HG03575 (cell line): ENCODE measurements around the gene PDE6C.

Source experiments
- ATAC-seq: cut with Tn5 transposase; IDR thresholded peaks from one replicate; pipeline ENCODE4 v1.9.1; 2021; ENCODE audit not compliant: unreplicated experiment, insufficient number of reproducible peaks, low FRiP score; ENCODE audit errors: extremely low read depth

PDE6C gene

GRCh38 chr10:93612311-93612710 is at the start of gene PDE6C:
Gene PDE6C, plus strand, starts transcription at chr10:93612537. Its CDS starts 189 bp downstream, at chr10:93612726.
- ATAC-seq: no peak

GRCh38 chr10:93565446-93565845 is 46.9 kb upstream of the PDE6C start:
- ATAC-seq: no peak

- ATAC-seq: no peak
These were observed 45.7 kb upstream of the PDE6C start, which contains the start of gene FFAR4 for GRCh38 chr10:93566435-93567276. Gene FFAR4, plus strand, starts transcription at chr10:93566665. Its CDS starts 56 bp downstream, at chr10:93566721.

GRCh38 chr10:93567277-93568104 is 44.8 kb upstream of the PDE6C start:
- no peak for ATAC-seq

GRCh38 chr10:93568105-93568390 is 44.3 kb upstream of the PDE6C start:
- ATAC-seq: no peak

- ATAC-seq: no peak
These were observed 42.0 kb upstream of the PDE6C start for GRCh38 chr10:93570383-93570782.

GRCh38 chr10:93572606-93573005 is 39.7 kb upstream of the PDE6C start:
- ATAC-seq: no peak

- ATAC-seq: no peak
These were observed 39.1 kb upstream of the PDE6C start for GRCh38 chr10:93573051-93573909.

GRCh38 chr10:93573924-93574323 is 38.4 kb upstream of the PDE6C start:
- no peak for ATAC-seq

GRCh38 chr10:93576888-93577287 is 35.4 kb upstream of the PDE6C start:
- ATAC-seq: no peak

GRCh38 chr10:93577565-93577964 is 34.8 kb upstream of the PDE6C start:
- no peak for ATAC-seq

GRCh38 chr10:93579089-93579488 is 33.2 kb upstream of the PDE6C start:
- no peak for ATAC-seq

GRCh38 chr10:93579985-93580711 is 32.2 kb upstream of the PDE6C start:
- no peak for ATAC-seq

- ATAC-seq: no peak
These were observed 31.5 kb upstream of the PDE6C start for GRCh38 chr10:93580828-93581227.

GRCh38 chr10:93584445-93584844 is 27.9 kb upstream of the PDE6C start:
- ATAC-seq: no peak

- ATAC-seq: no peak
These were observed 22.4 kb upstream of the PDE6C start for GRCh38 chr10:93589648-93590562.

- ATAC-seq: no peak
These were observed 21.7 kb upstream of the PDE6C start for GRCh38 chr10:93590638-93591037.
